Stimulated activated naive B cell treated with anti-CD40 and anti-IgM and Interleukin-4, amounts not matched to agents 10 μg/mL and 1 μg/mL and 100 μg/mL, for 72 hours (primary cell): ENCODE data around the gene TUBA1C.

Experiments
- ATAC-seq, 2 donors: fragments of 150-1000 bp; cut with Tn5 transposase; replicated peaks; 2 replicates each; pipeline ENCODE4 v1.10.0; 2021; ENCODE audit warnings: moderate library complexity in 1 of 2
- DNase-seq: peaks from one replicate; pipeline ENCODE4 v3.0.0; 2021
- H3K27ac Mint-ChIP-seq: one replicate; pipeline ENCODE4 v1.8.0; 2022; ENCODE audit warnings: mild to moderate bottlenecking, mixed read lengths
- H3K27me3 Mint-ChIP-seq, 2 donors: one replicate each; pipeline ENCODE4 v1.8.0; 2022; ENCODE audit warnings: mixed read lengths in 2 of 2
- H3K36me3 Mint-ChIP-seq, 2 donors: one replicate each; pipeline ENCODE4 v1.8.0; 2022; ENCODE audit warnings: mixed read lengths in 2 of 2, mild to moderate bottlenecking in 1 of 2
- H3K4me1 Mint-ChIP-seq, 2 donors: one replicate each; pipeline ENCODE4 v1.8.0; 2022; ENCODE audit warnings: mixed read lengths in 2 of 2, mild to moderate bottlenecking in 1 of 2
- H3K4me3 Mint-ChIP-seq, 2 donors: one replicate each; pipeline ENCODE4 v1.8.0; 2022; ENCODE audit warnings: mild to moderate bottlenecking in 2 of 2, mixed read lengths in 2 of 2, moderate library complexity in 1 of 2
- H3K9me3 Mint-ChIP-seq, 2 donors: one replicate each; pipeline ENCODE4 v1.8.0; 2022; ENCODE audit warnings: mixed read lengths in 2 of 2, mild to moderate bottlenecking in 1 of 2

The TUBA1C gene

GRCh38 chr12:49323524-49324097 lies 58.7 kb downstream of the TUBA1C start:
- H3K4me3 Mint-ChIP-seq: peak overlapping the region; percentile 98 to 99

More at GRCh38 chr12:49323524-49324097, 58.7 kb downstream of the TUBA1C start:
- no peaks in the 10 kb centered on the region for H3K9me3 Mint-ChIP-seq
- DNase-seq (no peak), ATAC-seq (no peak)
- H3K27me3 Mint-ChIP-seq: no peaks in the 10 kb centered on the region
- H3K36me3 Mint-ChIP-seq: peaks cover 0 to 4% of the 10 kb centered on the region in 2 donors
- peak overlapping the region; percentile 84 for H3K27ac Mint-ChIP-seq
- peaks cover 15 to 21% of the 10 kb centered on the region in 2 donors for H3K4me1 Mint-ChIP-seq
